Activated B cell treated with CpG ODN at 0.5 μM for 24 hours (primary cell): ENCODE data around the gene EHMT1. TPM values are rescaled to one million over a fixed set of nuclear protein-coding genes. Genes with fewer than 3 reads are reported as not detected.

Source experiments
- ATAC-seq: fragments of 200-7000 bp; cut with Tn5 transposase; one replicate; pipeline ENCODE4 v1.10.0; 2021; ENCODE audit warnings: low read depth, mild to moderate bottlenecking, moderate library complexity
- CTCF ChIA-PET: fragments of 350-600 bp; sonication (Branson Sonifier 250); formaldehyde crosslinking; loops from one replicate; lab custom pipeline; 2021; ENCODE audit warnings: antibody characterized with exemption; lab: Charles Lee
- POLR2A ChIA-PET: fragments of 350-600 bp; sonication (Branson Sonifier 250); formaldehyde crosslinking; loops from one replicate; lab custom pipeline; 2021; ENCODE audit warnings: antibody characterized with exemption; lab: Charles Lee
- DNase-seq: peaks from one replicate; pipeline ENCODE4 v3.0.0; 2022
- H3K27ac Mint-ChIP-seq: one replicate; pipeline ENCODE4 v1.8.0; 2020; ENCODE audit warnings: mixed read lengths
- H3K27me3 Mint-ChIP-seq: one replicate; pipeline ENCODE4 v1.8.0; 2021; ENCODE audit warnings: mixed read lengths
- H3K36me3 Mint-ChIP-seq: one replicate; pipeline ENCODE4 v1.8.0; 2021; ENCODE audit warnings: low read depth, mixed read lengths
- H3K4me1 Mint-ChIP-seq: one replicate; pipeline ENCODE4 v1.8.0; 2021; ENCODE audit warnings: mixed read lengths
- H3K4me3 Mint-ChIP-seq: one replicate; pipeline ENCODE4 v1.8.0; 2020; ENCODE audit warnings: mild to moderate bottlenecking, mixed read lengths
- H3K9me3 Mint-ChIP-seq: one replicate; pipeline ENCODE4 v1.8.0; 2020; ENCODE audit warnings: mixed read lengths
- CTCF ChIP-seq: fragments of 200-600 bp; IDR thresholded peaks from one replicate; pipeline ENCODE4 v1.8.0; 2022; ENCODE audit warnings: antibody characterized with exemption, mild to moderate bottlenecking
- intact Hi-C: fragments of 100-400 bp; cut with micrococcal nuclease; formaldehyde crosslinking; loops from one replicate; pipeline ENCODE4 v1.15.1; 2024
- total RNA-seq: library from RNA; stranded (reverse); gene quantifications from 2 replicates; pipeline ENCODE4 v1.2.3, GENCODE V29; 2022

Gene EHMT1
- total RNA-seq, 1 donor from 2014 or later = 163 TPM

- Mint-ChIP-seq H3K4me1 (no peaks in the 10 kb centered on the region), H3K36me3 (peaks cover 3% of the 10 kb centered on the region), H3K27me3 (peaks cover 1% of the 10 kb centered on the region), H3K27ac (no peak overlapping the region), H3K4me3 (no peak overlapping the region), H3K9me3 (peaks cover 18% of the 10 kb centered on the region)
- no peak for TF ChIP-seq CTCF
- intact Hi-C loops = no loop called here
- POLR2A ChIA-PET = no interaction called here
- no peak for ATAC-seq
- CTCF ChIA-PET = no interaction called here
- no peak for DNase-seq
Observed at GRCh38 chr9:137853392-137853995, 234.7 kb downstream of the EHMT1 start.

- Mint-ChIP-seq H3K9me3 (peaks cover 23% of the 10 kb centered on the region), H3K4me3 (no peak overlapping the region), H3K36me3 (peaks cover 13% of the 10 kb centered on the region), H3K4me1 (no peaks in the 10 kb centered on the region), H3K27me3 (peaks cover 7% of the 10 kb centered on the region), H3K27ac (no peak overlapping the region)
- intact Hi-C loops = no loop called here
- no peak for ATAC-seq
- ChIA-PET CTCF (no interaction called here), POLR2A (no interaction called here)
- DNase-seq = no peak
- TF ChIP-seq CTCF = no peak
Observed at GRCh38 chr9:137860361-137860760, 241.6 kb downstream of the EHMT1 start.

- intact Hi-C loops = no loop called here
- H3K27ac Mint-ChIP-seq = no peak overlapping the region
- no peak for TF ChIP-seq CTCF
- H3K9me3 Mint-ChIP-seq = peaks cover 9% of the 10 kb centered on the region
- peaks cover 26% of the 10 kb centered on the region for H3K27me3 Mint-ChIP-seq
- H3K4me1 Mint-ChIP-seq = peaks cover 12% of the 10 kb centered on the region
- H3K4me3 Mint-ChIP-seq = no peak overlapping the region
- ATAC-seq (no peak), DNase-seq (no peak)
- CTCF ChIA-PET = no interaction called here
- peaks cover 4% of the 10 kb centered on the region for H3K36me3 Mint-ChIP-seq
- POLR2A ChIA-PET = no interaction called here
Observed at GRCh38 chr9:137865581-137866145, 246.9 kb downstream of the EHMT1 start.

GRCh38 chr9:137866226-137867141 lies 247.7 kb downstream of the EHMT1 start:
- H3K36me3 Mint-ChIP-seq = no peaks in the 10 kb centered on the region
- H3K4me1 Mint-ChIP-seq = peaks cover 12% of the 10 kb centered on the region
- ChIA-PET CTCF (no interaction called here), POLR2A (no interaction called here)
- ATAC-seq (peak; percentile 49), DNase-seq (no peak)
- peaks cover 3% of the 10 kb centered on the region for H3K9me3 Mint-ChIP-seq
- no peak overlapping the region for H3K4me3 Mint-ChIP-seq
- intact Hi-C loops = no loop called here
- no peak for TF ChIP-seq CTCF
- peaks cover 27% of the 10 kb centered on the region for H3K27me3 Mint-ChIP-seq
- peak overlapping the region; percentile 59 for H3K27ac Mint-ChIP-seq

- no peaks in the 10 kb centered on the region for H3K36me3 Mint-ChIP-seq
- CTCF ChIA-PET = no interaction called here
Observed at GRCh38 chr9:137870432-137870831, 251.6 kb downstream of the EHMT1 start.

More at GRCh38 chr9:137870432-137870831, 251.6 kb downstream of the EHMT1 start:
- no peak overlapping the region for H3K4me3 Mint-ChIP-seq
- POLR2A ChIA-PET = no interaction called here
- no peaks in the 10 kb centered on the region for H3K9me3 Mint-ChIP-seq
- peaks cover 12% of the 10 kb centered on the region for H3K4me1 Mint-ChIP-seq
- TF ChIP-seq CTCF = no peak
- intact Hi-C loops = no loop called here
- H3K27me3 Mint-ChIP-seq = peaks cover 23% of the 10 kb centered on the region
- DNase-seq (no peak), ATAC-seq (no peak)
- H3K27ac Mint-ChIP-seq = no peak overlapping the region
